ENCODE results near the gene ZNF408. TPM values are rescaled to one million over a fixed set of nuclear protein-coding genes. Genes with fewer than 3 reads are reported as not detected.

ZNF408 gene
- total and polyA plus RNA-seq, 10 donors: 4.7 to 17.4 (median 10.1) TPM

- Histone ChIP-seq H3K4me3 (no peak overlapping the region), H3K27ac (peak overlapping the region in 2 of 8 donors; percentile 8 to 48), H3K9me3 (no peaks in the 10 kb centered on the region), H3K36me3 (peaks cover 12 to 100% (median 81%) of the 10 kb centered on the region in 6 donors), H3K27me3 (replicated peaks in 1 of 7) (no peaks in the 10 kb centered on the region), H3K4me1 (peaks cover 8 to 59% (median 27%) of the 10 kb centered on the region in 6 donors)
- TF ChIP-seq POLR2A (IDR thresholded peaks at IDR 0.05): no peak
- TF ChIP-seq POLR2AphosphoS5 (IDR thresholded peaks at IDR 0.05): no peak
- TF ChIP-seq CTCF (IDR thresholded peaks at IDR 0.05 in 8 of 11, conservative IDR thresholded peaks at IDR 0.05 in 3 of 11): no peak
- no peak for DNase-seq
- intact Hi-C loops (cut with DNase I; ENCODE audit: low total_unique reads): no loop called here
- WGBS, 5 donors: 93 to 97% (median 96%) methylated on average over 4 of the region's 4 CpGs
These were observed 8.4 kb upstream of the ZNF408 start for GRCh38 chr11:46692450-46692849.

GRCh38 chr11:46693597-46694012 is 7.2 kb upstream of the ZNF408 start:
- Histone ChIP-seq H3K9me3 (no peaks in the 10 kb centered on the region), H3K4me3 (no peak overlapping the region), H3K27me3 (replicated peaks in 1 of 7) (no peaks in the 10 kb centered on the region), H3K27ac (peak overlapping the region in 7 of 8 donors; percentile 30 to 88 (median 67)), H3K4me1 (peaks cover 11 to 59% (median 33%) of the 10 kb centered on the region in 6 donors), H3K36me3 (peaks cover 12 to 88% (median 70%) of the 10 kb centered on the region in 6 donors)
- 68 to 81% (median 79%) methylated on average over 2 of the region's 2 CpGs for WGBS, 5 donors
- DNase-seq: no peak
- intact Hi-C loops (cut with DNase I; ENCODE audit: low total_unique reads): no loop called here
- TF ChIP-seq CTCF (IDR thresholded peaks at IDR 0.05 in 8 of 11, conservative IDR thresholded peaks at IDR 0.05 in 3 of 11) (no peak), POLR2A (IDR thresholded peaks at IDR 0.05) (no peak), POLR2AphosphoS5 (IDR thresholded peaks at IDR 0.05) (peak in 1 of 3 donors; percentile 48)

GRCh38 chr11:46694072-46694471 is 6.8 kb upstream of the ZNF408 start:
- TF ChIP-seq POLR2AphosphoS5 (IDR thresholded peaks at IDR 0.05) (no peak), POLR2A (IDR thresholded peaks at IDR 0.05) (no peak), CTCF (IDR thresholded peaks at IDR 0.05 in 8 of 11, conservative IDR thresholded peaks at IDR 0.05 in 3 of 11) (no peak)
- Histone ChIP-seq H3K36me3 (peaks cover 12 to 84% (median 68%) of the 10 kb centered on the region in 6 donors), H3K27ac (peak overlapping the region in 7 of 8 donors; percentile 27 to 88 (median 67)), H3K27me3 (replicated peaks in 1 of 7) (no peaks in the 10 kb centered on the region), H3K4me1 (peaks cover 11 to 62% (median 38%) of the 10 kb centered on the region in 6 donors), H3K9me3 (no peaks in the 10 kb centered on the region), H3K4me3 (no peak overlapping the region)
- intact Hi-C loops (cut with DNase I; ENCODE audit: low total_unique reads): no loop called here
- 81 to 89% (median 85%) methylated on average over 6 of the region's 6 CpGs for WGBS, 5 donors
- no peak for DNase-seq

GRCh38 chr11:46694607-46695006 is 6.2 kb upstream of the ZNF408 start:
- no peaks in the 10 kb centered on the region for H3K9me3 ChIP-seq
- H3K4me3 ChIP-seq: no peak overlapping the region
- peaks cover 11 to 67% (median 43%) of the 10 kb centered on the region in 6 donors for H3K4me1 ChIP-seq
- no peak for DNase-seq
- no peak for TF ChIP-seq POLR2AphosphoS5 (IDR thresholded peaks at IDR 0.05)
- H3K27ac ChIP-seq: peak overlapping the region in 7 of 8 donors; percentile 27 to 88 (median 67)
- intact Hi-C loops (cut with DNase I; ENCODE audit: low total_unique reads): no loop called here
- peaks cover 12 to 78% (median 66%) of the 10 kb centered on the region in 6 donors for H3K36me3 ChIP-seq
- H3K27me3 ChIP-seq (replicated peaks in 1 of 7): no peaks in the 10 kb centered on the region
- WGBS, 5 donors: 85 to 93% (median 88%) methylated on average over 7 of the region's 7 CpGs

Data from spleen (tissue), 11 donors.